Measurements from ENCODE around the gene TMEM120B.

- TF ChIP-seq POLR2AphosphoS5 (IDR thresholded peaks at IDR 0.05; ENCODE audit: low read depth, low read length) (no peak), TAF1 (IDR thresholded peaks at IDR 0.05; ENCODE audit: low read depth, low read length) (no peak), POLR2A (IDR thresholded peaks at IDR 0.05; ENCODE audit: low read depth, low read length) (no peak), PAX5 (IDR thresholded peaks at IDR 0.05; ENCODE audit: insufficient read depth, low read length, severe bottlenecking) (no peak), SPI1 (IDR thresholded peaks at IDR 0.05; ENCODE audit: low read depth, low read length) (no peak), POU2F2 (IDR thresholded peaks at IDR 0.05; ENCODE audit: low read depth, low read length) (no peak)
These were observed 102.7 kb downstream of the TMEM120B start for GRCh38 chr12:121815263-121815662.
